Erythroblast (primary cell): ENCODE measurements around the gene RBPJ.

Experiments
- GATA1 ChIP-seq: IDR thresholded peaks from 2 replicates; pipeline ENCODE4 v1.6.1; 2011; ENCODE audit warnings: low read depth, mild to moderate bottlenecking, control low read depth, low read length, moderate library complexity
- POLR2A ChIP-seq: IDR thresholded peaks from 2 replicates; pipeline ENCODE4 v1.6.1; 2011; ENCODE audit warnings: mild to moderate bottlenecking, low read length

DNA sequence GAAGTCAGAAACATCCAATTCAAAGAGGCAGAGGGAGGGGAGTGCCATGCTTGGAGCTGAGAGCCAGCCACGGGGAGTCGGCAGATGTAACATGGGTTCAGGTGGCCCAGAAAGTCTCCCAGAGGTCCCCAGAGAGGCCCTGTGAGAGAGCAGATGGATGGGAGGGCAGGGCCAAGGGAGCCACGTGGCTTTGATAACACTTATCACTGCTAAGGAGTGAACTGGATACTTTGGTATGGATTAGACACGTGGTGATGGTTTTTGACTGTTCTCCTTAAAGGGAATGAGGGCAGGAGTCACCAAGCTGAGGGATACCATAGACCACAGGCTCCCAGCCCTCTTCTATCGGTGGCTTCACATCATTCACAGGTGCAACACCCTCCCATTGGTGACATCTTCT, 155.7 kb downstream of the RBPJ start:
- TF ChIP-seq POLR2A (no peak), GATA1 (no peak)
